HG03095 (cell line): ENCODE measurements around the gene TOP2A.

Experiments
- ATAC-seq: cut with Tn5 transposase; IDR thresholded peaks from one replicate; pipeline ENCODE4 v1.9.1; 2021; ENCODE audit warnings: moderate library complexity; ENCODE audit not compliant: unreplicated experiment

TOP2A gene

GRCh38 chr17:40452921-40453378 lies 35.3 kb upstream of the TOP2A start:
- ATAC-seq, result no peak

- ATAC-seq, result no peak
Measured at GRCh38 chr17:40452216-40452787, 34.6 kb upstream of the TOP2A start.

GRCh38 chr17:40451420-40451819 lies 33.7 kb upstream of the TOP2A start:
- ATAC-seq, result no peak

- no peak for ATAC-seq
Measured at GRCh38 chr17:40450175-40450574, 32.5 kb upstream of the TOP2A start.

- ATAC-seq, result no peak
Measured at GRCh38 chr17:40448639-40449261, 31.1 kb upstream of the TOP2A start.

GRCh38 chr17:40448213-40448638 lies 30.5 kb upstream of the TOP2A start:
- no peak for ATAC-seq

- ATAC-seq, result no peak
Measured at GRCh38 chr17:40447806-40448205, 30.1 kb upstream of the TOP2A start.

GRCh38 chr17:40447148-40447644 lies 29.5 kb upstream of the TOP2A start:
- no peak for ATAC-seq

GRCh38 chr17:40445751-40446468 lies 28.2 kb upstream of the TOP2A start:
- ATAC-seq, result no peak

GRCh38 chr17:40443988-40444899 lies 26.5 kb upstream of the TOP2A start:
- no peak for ATAC-seq

- no peak for ATAC-seq
Measured at GRCh38 chr17:40443196-40443987, 25.7 kb upstream of the TOP2A start, which contains the start of gene IGFBP4. IGFBP4 (plus strand) TSS chr17:40443450; CDS start chr17:40443736, 286 bp downstream.

GRCh38 chr17:40442392-40443195 lies 24.9 kb upstream of the TOP2A start:
- ATAC-seq, result no peak

- no peak for ATAC-seq
Measured at GRCh38 chr17:40440166-40440565, 22.5 kb upstream of the TOP2A start.

- no peak for ATAC-seq
Measured at GRCh38 chr17:40437095-40437732, 19.5 kb upstream of the TOP2A start.

GRCh38 chr17:40436636-40437035 lies 18.9 kb upstream of the TOP2A start:
- ATAC-seq, result no peak

- no peak for ATAC-seq
Measured at GRCh38 chr17:40433551-40434415, 16.1 kb upstream of the TOP2A start.

GRCh38 chr17:40432864-40433528 lies 15.3 kb upstream of the TOP2A start:
- no peak for ATAC-seq
